HG02623 (cell line): Measurements from ENCODE around the gene CIT.
"Not testable (repeated sequence)": the region's sequence is repeated elsewhere in the genome, so short reads cannot be mapped to it uniquely, and the experiment has no call there.

Experiments used
- ATAC-seq: cut with Tn5 transposase; IDR thresholded peaks from one replicate; pipeline ENCODE4 v1.9.1; 2021; ENCODE audit warnings: moderate library complexity; ENCODE audit not compliant: unreplicated experiment

Gene CIT

GRCh38 chr12:119744900-119745606, 132.1 kb downstream of the CIT start:
- no peak for ATAC-seq

DNA sequence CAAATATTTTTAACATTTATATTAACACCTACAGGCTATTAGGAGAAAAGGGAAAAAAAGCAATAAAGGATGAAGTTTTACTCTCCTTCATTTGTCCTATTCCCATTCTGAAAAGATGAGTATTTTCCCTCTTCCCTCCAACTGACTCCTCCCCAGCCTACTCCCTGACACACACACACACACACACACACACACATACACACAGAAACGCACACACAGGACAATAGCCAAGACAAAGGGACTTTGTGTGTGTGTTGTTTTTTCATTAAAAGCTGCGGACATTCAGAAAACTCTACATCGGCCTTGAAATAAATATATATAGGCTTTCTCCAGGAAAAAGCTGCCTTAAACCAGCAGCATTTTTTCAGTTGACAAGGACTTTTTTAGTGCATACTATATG, 134.4 kb downstream of the CIT start:
- no peak for ATAC-seq

DNA sequence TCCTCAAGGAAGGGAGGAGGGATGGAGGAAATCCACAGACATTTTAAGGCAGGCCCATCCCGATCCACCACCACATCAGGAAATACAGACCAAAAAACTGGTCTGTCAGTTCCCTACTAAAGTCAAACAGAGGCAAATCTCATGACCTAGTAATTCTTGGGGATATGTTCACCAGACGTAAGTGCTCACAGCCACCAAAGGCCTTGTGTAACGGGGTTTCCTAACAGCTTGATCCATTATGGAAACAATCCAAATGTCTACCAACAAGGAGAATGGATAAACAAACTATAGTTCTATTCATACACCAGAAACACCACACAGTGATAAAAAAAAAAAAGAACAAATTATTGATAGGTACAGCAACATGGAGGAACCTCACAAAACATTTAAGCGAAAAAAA, 136.3 kb downstream of the CIT start:
- no peak for ATAC-seq

DNA sequence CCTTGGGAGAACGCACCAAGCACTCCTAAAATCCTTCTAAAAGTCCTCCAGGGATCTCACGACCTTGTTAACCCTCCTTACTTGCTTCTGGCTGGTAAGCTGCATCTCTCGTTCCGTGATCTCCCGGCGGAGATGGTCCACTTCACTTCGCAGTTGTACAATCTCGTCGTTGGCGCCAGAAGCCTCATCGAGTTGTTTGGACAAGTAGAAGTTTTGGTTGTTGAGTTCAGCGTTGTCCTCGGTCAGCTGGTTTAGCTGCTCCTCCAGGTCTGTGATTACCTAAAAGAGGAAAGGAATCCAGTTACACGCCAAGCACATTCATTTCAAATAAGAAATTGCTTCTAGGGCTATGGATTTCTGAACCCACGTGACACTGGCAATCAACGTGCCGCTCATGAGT, 142.0 kb downstream of the CIT start:
- no peak for ATAC-seq

GRCh38 chr12:119730381-119730780, 146.7 kb downstream of the CIT start:
- no peak for ATAC-seq

GRCh38 chr12:119729871-119730270, 147.2 kb downstream of the CIT start:
- ATAC-seq, result no peak

GRCh38 chr12:119728444-119728745, 148.7 kb downstream of the CIT start:
- no peak for ATAC-seq

- no peak for ATAC-seq
Observed at GRCh38 chr12:119727600-119728443, 149.3 kb downstream of the CIT start.

DNA sequence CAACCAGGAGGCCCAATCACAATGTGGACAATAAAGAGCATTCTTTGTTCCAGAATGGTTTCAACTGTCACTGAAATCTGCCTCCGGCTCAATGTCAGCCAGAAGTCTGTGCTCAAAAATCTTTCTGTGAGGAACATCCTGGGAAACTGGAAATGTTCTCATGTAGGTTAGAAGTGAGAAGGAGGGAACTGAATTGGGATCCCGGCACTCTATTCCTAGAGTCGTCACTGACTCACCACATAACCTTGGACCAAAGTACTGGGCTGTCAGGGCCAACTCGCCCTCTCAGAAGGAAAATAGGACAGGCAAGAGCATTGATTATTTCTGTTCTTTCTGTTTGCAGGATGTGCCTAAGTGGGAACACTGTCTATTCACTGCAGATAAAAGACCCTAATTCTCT, 151.6 kb downstream of the CIT start:
- no peak for ATAC-seq

GRCh38 chr12:119721306-119721705, 155.8 kb downstream of the CIT start:
- ATAC-seq, result no peak

GRCh38 chr12:119720349-119720748, 156.8 kb downstream of the CIT start:
- ATAC-seq, result no peak

- no peak for ATAC-seq
Observed at GRCh38 chr12:119718141-119718540, 159.0 kb downstream of the CIT start.

DNA sequence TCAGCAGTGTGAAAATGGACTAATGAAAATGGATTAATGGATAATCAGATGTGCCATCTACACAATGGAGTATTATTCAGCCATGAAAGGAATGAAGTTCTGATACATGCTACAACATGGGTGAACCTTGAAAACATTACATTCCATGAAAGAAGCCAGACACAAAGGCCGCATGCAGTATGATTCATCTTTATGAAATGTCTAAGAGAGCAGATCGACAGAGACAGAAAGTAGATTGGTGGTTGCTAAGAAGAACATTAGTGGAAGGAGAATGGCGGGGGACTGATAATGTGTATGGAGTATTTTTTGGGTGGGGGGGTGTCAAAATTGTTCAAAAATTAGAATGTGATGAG, 161.9 kb downstream of the CIT start:
- no peak for ATAC-seq

GRCh38 chr12:119714614-119715267, 162.4 kb downstream of the CIT start:
- ATAC-seq, result no peak

GRCh38 chr12:119713551-119714031, 163.5 kb downstream of the CIT start:
- ATAC-seq, result no peak

GRCh38 chr12:119712721-119713120, 164.4 kb downstream of the CIT start:
- ATAC-seq, result no peak

GRCh38 chr12:119711693-119712092, 165.4 kb downstream of the CIT start:
- no peak for ATAC-seq

DNA sequence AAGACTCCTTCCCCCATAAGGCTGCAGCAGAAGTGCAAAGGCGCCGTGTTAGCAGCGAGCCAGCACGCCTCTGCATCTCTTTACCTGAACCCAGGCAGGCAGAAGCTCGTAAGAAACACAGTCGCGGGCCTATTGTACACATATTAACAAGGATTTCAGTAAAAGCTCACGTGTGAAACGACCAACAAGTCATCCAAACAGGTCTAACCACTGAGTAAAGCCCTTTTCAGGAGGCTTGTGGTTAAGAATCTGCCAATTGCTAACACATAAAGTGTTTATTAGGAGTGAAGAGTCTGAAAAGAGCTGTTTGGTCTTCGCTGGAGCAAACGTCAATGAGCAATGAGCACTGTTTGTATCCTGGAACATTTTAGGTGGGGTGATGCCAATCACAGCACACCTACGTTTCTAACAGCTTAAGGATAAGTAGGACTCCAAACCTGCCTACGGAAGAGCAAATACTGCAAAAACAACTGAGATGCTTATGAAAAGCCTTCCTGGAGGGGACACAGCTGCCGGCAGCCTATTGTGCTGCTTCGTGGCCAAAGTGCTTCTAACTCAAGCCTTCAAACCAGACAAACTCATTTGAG, 166.1 kb downstream of the CIT start:
- ATAC-seq, result no peak

- no peak for ATAC-seq
Observed at GRCh38 chr12:119710374-119710964, 166.7 kb downstream of the CIT start.

- ATAC-seq, result not testable (repeated sequence)
Observed at GRCh38 chr12:119706427-119706826, 170.7 kb downstream of the CIT start.

DNA sequence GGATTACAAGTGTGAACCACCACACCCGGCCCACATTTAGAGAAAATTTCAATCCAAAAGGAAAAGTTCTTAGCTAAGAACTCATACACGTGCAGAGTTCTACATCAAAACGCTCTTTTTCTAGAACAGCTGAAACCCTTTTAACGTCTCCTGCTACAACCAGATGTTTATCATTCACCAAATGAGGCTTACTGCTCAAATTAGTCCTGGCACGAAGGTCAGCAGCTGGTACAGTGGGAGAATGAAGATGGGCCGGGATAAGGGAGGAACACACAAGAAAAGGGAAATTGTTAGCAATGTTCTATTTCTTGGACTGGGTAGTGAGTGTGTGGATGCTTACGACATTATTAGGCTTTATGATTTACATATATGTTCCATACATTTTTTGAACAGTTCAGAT, 171.9 kb downstream of the CIT start:
- ATAC-seq, result no peak
